ENCODE results near the gene CCDC102A.

CCDC102A gene

DNA sequence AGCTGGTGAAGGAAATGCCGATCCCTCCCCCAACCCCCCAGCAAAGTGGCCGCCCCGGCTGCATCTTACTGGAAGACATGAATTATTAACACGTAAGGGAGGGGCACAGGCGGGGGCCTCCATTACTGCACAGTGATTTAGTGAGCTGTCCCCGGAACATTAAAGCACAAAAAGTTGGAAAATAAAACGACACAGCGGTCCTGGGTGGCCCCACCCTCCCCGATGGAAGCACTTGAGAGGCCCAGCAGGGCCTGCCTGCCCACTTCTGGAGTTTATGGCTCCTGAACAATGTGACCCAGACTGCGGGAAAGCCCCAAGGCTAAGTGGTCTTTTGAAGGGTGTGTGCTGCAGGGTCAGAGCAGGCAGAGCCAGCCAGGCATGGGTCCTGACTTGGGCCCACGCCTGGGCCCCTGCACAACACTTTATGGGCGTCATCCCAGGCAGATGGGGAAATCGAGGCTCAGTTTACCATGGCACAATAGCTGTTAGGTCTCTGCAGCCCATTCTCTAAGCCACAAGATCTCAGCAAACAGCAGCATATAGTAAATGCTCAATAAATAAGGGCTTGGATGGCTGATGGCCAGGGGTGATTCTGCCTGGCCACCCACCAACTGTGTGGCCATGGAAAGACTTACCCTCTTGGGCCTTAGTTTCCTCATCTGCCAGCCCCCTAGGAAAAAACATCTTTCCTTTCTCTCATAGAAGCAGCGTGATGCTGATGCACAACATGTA lies 22.8 kb downstream of the CCDC102A start (continued):
- TF ChIP-seq ZNF248 (tag by site-specific recombination; IDR thresholded peaks at IDR 0.05) (no peak), ZNF335 (tag by site-specific recombination; conservative IDR thresholded peaks at IDR 0.05) (peak; percentile 63), ZNF423 (tag by site-specific recombination; IDR thresholded peaks at IDR 0.05) (0 out of 2 replicates have a peak, but pooled peaks have one; percentile 30), ZNF354C (tag by site-specific recombination; IDR thresholded peaks at IDR 0.05; ENCODE audit: borderline replicate concordance, low read depth) (no peak), SCRT1 (tag by site-specific recombination; IDR thresholded peaks at IDR 0.05; ENCODE audit: borderline replicate concordance) (no peak), ZSCAN16 (tag by site-specific recombination; IDR thresholded peaks at IDR 0.05) (no peak), ZNF132 (tag by site-specific recombination; IDR thresholded peaks at IDR 0.05; ENCODE audit: borderline replicate concordance) (no peak), ZNF623 (tag by site-specific recombination; IDR thresholded peaks at IDR 0.05) (no peak), ZNF133 (tag by site-specific recombination; IDR thresholded peaks at IDR 0.05) (no peak), HOXA7 (CRISPR knock-in tag; IDR thresholded peaks at IDR 0.05; ENCODE audit: borderline replicate concordance) (no peak), ZBTB8A (tag by site-specific recombination; IDR thresholded peaks at IDR 0.05) (peak; percentile 37; the same call in 1 of the 2 replicates), ZNF514 (tag by site-specific recombination; IDR thresholded peaks at IDR 0.05) (no peak), ZNF394 (tag by site-specific recombination; IDR thresholded peaks at IDR 0.05; ENCODE audit: borderline replicate concordance) (no peak), ZNF654 (tag by site-specific recombination; IDR thresholded peaks at IDR 0.05; ENCODE audit: low read depth) (no peak)
- TF ChIP-seq, protein P1, sequence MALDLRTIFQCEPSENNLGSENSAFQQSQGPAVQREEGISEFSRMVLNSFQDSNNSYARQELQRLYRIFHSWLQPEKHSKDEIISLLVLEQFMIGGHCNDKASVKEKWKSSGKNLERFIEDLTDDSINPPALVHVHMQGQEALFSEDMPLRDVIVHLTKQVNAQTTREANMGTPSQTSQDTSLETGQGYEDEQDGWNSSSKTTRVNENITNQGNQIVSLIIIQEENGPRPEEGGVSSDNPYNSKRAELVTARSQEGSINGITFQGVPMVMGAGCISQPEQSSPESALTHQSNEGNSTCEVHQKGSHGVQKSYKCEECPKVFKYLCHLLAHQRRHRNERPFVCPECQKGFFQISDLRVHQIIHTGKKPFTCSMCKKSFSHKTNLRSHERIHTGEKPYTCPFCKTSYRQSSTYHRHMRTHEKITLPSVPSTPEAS (tag by site-specific recombination; IDR thresholded peaks at IDR 0.05), result no peak
- TF ChIP-seq, protein P2, sequence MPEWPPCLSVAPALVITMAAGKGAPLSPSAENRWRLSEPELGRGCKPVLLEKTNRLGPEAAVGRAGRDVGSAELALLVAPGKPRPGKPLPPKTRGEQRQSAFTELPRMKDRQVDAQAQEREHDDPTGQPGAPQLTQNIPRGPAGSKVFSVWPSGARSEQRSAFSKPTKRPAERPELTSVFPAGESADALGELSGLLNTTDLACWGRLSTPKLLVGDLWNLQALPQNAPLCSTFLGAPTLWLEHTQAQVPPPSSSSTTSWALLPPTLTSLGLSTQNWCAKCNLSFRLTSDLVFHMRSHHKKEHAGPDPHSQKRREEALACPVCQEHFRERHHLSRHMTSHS (tag by site-specific recombination; IDR thresholded peaks at IDR 0.05), result no peak
- TF ChIP-seq, protein P3, sequence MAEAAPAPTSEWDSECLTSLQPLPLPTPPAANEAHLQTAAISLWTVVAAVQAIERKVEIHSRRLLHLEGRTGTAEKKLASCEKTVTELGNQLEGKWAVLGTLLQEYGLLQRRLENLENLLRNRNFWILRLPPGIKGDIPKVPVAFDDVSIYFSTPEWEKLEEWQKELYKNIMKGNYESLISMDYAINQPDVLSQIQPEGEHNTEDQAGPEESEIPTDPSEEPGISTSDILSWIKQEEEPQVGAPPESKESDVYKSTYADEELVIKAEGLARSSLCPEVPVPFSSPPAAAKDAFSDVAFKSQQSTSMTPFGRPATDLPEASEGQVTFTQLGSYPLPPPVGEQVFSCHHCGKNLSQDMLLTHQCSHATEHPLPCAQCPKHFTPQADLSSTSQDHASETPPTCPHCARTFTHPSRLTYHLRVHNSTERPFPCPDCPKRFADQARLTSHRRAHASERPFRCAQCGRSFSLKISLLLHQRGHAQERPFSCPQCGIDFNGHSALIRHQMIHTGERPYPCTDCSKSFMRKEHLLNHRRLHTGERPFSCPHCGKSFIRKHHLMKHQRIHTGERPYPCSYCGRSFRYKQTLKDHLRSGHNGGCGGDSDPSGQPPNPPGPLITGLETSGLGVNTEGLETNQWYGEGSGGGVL (tag by site-specific recombination; IDR thresholded peaks at IDR 0.05), result no peak
- TF ChIP-seq, protein P4, sequence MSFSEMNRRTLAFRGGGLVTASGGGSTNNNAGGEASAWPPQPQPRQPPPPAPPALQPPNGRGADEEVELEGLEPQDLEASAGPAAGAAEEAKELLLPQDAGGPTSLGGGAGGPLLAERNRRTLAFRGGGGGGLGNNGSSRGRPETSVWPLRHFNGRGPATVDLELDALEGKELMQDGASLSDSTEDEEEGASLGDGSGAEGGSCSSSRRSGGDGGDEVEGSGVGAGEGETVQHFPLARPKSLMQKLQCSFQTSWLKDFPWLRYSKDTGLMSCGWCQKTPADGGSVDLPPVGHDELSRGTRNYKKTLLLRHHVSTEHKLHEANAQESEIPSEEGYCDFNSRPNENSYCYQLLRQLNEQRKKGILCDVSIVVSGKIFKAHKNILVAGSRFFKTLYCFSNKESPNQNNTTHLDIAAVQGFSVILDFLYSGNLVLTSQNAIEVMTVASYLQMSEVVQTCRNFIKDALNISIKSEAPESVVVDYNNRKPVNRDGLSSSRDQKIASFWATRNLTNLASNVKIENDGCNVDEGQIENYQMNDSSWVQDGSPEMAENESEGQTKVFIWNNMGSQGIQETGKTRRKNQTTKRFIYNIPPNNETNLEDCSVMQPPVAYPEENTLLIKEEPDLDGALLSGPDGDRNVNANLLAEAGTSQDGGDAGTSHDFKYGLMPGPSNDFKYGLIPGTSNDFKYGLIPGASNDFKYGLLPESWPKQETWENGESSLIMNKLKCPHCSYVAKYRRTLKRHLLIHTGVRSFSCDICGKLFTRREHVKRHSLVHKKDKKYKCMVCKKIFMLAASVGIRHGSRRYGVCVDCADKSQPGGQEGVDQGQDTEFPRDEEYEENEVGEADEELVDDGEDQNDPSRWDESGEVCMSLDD (tag by site-specific recombination; IDR thresholded peaks at IDR 0.05), result no peak
- TF ChIP-seq, protein P5, sequence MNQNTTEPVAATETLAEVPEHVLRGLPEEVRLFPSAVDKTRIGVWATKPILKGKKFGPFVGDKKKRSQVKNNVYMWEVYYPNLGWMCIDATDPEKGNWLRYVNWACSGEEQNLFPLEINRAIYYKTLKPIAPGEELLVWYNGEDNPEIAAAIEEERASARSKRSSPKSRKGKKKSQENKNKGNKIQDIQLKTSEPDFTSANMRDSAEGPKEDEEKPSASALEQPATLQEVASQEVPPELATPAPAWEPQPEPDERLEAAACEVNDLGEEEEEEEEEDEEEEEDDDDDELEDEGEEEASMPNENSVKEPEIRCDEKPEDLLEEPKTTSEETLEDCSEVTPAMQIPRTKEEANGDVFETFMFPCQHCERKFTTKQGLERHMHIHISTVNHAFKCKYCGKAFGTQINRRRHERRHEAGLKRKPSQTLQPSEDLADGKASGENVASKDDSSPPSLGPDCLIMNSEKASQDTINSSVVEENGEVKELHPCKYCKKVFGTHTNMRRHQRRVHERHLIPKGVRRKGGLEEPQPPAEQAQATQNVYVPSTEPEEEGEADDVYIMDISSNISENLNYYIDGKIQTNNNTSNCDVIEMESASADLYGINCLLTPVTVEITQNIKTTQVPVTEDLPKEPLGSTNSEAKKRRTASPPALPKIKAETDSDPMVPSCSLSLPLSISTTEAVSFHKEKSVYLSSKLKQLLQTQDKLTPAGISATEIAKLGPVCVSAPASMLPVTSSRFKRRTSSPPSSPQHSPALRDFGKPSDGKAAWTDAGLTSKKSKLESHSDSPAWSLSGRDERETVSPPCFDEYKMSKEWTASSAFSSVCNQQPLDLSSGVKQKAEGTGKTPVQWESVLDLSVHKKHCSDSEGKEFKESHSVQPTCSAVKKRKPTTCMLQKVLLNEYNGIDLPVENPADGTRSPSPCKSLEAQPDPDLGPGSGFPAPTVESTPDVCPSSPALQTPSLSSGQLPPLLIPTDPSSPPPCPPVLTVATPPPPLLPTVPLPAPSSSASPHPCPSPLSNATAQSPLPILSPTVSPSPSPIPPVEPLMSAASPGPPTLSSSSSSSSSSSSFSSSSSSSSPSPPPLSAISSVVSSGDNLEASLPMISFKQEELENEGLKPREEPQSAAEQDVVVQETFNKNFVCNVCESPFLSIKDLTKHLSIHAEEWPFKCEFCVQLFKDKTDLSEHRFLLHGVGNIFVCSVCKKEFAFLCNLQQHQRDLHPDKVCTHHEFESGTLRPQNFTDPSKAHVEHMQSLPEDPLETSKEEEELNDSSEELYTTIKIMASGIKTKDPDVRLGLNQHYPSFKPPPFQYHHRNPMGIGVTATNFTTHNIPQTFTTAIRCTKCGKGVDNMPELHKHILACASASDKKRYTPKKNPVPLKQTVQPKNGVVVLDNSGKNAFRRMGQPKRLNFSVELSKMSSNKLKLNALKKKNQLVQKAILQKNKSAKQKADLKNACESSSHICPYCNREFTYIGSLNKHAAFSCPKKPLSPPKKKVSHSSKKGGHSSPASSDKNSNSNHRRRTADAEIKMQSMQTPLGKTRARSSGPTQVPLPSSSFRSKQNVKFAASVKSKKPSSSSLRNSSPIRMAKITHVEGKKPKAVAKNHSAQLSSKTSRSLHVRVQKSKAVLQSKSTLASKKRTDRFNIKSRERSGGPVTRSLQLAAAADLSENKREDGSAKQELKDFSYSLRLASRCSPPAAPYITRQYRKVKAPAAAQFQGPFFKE (tag by site-specific recombination; IDR thresholded peaks at IDR 0.05; ENCODE audit: borderline replicate concordance), result no peak
- TF ChIP-seq, protein P6, sequence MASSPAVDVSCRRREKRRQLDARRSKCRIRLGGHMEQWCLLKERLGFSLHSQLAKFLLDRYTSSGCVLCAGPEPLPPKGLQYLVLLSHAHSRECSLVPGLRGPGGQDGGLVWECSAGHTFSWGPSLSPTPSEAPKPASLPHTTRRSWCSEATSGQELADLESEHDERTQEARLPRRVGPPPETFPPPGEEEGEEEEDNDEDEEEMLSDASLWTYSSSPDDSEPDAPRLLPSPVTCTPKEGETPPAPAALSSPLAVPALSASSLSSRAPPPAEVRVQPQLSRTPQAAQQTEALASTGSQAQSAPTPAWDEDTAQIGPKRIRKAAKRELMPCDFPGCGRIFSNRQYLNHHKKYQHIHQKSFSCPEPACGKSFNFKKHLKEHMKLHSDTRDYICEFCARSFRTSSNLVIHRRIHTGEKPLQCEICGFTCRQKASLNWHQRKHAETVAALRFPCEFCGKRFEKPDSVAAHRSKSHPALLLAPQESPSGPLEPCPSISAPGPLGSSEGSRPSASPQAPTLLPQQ (tag by site-specific recombination; IDR thresholded peaks at IDR 0.05), result 0 out of 2 replicates have a peak, but pooled peaks have one; percentile 27
- TF ChIP-seq, protein P7, sequence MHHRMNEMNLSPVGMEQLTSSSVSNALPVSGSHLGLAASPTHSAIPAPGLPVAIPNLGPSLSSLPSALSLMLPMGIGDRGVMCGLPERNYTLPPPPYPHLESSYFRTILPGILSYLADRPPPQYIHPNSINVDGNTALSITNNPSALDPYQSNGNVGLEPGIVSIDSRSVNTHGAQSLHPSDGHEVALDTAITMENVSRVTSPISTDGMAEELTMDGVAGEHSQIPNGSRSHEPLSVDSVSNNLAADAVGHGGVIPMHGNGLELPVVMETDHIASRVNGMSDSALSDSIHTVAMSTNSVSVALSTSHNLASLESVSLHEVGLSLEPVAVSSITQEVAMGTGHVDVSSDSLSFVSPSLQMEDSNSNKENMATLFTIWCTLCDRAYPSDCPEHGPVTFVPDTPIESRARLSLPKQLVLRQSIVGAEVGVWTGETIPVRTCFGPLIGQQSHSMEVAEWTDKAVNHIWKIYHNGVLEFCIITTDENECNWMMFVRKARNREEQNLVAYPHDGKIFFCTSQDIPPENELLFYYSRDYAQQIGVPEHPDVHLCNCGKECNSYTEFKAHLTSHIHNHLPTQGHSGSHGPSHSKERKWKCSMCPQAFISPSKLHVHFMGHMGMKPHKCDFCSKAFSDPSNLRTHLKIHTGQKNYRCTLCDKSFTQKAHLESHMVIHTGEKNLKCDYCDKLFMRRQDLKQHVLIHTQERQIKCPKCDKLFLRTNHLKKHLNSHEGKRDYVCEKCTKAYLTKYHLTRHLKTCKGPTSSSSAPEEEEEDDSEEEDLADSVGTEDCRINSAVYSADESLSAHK (tag by site-specific recombination; IDR thresholded peaks at IDR 0.05), result no peak

Data from HEK293 (cell line).